Measurements from ENCODE around the gene EPHB2.
"Not testable (repeated sequence)": the region's sequence is repeated elsewhere in the genome, so short reads cannot be mapped to it uniquely, and the experiment has no call there.

Gene EPHB2

DNA sequence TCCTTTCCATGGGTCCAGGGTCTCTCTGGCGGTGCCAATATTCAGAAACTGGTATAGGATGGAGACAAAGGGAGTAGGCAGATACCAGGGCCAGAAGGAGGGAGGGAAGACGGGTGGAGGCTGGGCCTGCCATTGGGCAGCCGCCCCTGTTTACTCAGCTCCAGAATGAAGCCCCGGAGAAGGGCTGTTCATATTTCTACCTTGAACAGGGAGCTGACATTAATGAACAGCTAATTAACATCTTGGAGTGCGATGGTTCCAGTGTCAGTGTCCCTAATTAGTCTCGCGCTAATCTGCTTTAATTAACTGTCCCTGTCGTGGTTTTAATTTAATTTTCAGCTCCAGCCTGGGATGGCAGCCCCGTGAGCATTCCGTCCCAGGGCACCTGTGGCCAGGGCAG, 113.8 kb downstream of the EPHB2 start:
- DNase-seq, result no peak

DNA sequence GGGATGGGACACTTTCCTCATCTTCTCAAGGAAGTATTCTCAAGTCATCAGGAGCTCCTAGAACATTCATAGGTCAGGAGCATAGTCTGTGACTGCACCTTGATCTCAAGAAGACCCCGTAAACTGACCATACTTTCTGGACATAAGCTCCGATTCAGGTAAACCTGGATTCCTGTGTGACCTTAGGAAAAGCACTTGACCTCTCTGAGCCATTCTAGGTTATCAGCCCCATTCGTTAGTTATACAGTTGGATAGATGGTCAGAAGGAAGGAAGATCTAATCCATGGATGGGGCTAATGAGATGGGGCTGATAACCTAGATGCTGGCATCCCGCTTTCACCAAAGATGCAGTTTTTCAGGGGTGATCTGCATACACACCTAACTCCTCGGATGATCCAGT, 114.3 kb downstream of the EPHB2 start:
- no peak for DNase-seq

DNA sequence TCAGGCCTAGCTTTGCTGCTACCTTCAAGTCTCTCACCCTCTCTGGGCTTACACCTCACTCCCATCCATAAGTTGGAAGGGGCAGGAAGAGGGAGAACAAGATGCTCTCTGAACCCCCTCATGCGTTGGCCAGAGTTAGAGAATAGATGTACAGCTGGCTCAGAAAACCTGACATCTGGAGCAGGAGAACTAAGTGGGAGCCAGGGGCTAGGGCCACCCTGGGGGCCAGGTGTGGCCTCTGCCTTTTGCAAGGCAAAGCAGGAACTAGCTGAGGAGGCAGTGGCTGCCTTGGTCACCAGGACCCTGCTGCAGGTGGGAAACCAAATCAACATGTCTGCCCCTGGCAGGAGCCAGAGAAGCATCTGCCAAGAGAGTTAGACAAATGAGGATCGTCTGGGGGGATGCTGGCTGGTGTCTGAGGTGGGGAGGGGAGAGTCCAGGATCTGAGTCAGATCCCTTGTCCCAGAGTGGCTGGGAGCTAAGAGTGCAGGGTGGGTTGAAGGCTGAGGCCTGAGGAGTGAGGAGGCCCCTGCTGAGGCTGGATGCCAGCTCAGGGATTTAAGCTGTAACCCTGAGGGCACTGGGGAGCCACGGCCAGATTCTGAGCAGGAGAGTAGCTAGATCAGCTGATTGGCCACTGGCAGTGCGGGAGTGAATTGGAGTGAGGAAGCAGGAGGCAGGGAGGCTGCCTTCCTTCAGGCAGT, 115.0 kb downstream of the EPHB2 start:
- DNase-seq, result no peak

DNA sequence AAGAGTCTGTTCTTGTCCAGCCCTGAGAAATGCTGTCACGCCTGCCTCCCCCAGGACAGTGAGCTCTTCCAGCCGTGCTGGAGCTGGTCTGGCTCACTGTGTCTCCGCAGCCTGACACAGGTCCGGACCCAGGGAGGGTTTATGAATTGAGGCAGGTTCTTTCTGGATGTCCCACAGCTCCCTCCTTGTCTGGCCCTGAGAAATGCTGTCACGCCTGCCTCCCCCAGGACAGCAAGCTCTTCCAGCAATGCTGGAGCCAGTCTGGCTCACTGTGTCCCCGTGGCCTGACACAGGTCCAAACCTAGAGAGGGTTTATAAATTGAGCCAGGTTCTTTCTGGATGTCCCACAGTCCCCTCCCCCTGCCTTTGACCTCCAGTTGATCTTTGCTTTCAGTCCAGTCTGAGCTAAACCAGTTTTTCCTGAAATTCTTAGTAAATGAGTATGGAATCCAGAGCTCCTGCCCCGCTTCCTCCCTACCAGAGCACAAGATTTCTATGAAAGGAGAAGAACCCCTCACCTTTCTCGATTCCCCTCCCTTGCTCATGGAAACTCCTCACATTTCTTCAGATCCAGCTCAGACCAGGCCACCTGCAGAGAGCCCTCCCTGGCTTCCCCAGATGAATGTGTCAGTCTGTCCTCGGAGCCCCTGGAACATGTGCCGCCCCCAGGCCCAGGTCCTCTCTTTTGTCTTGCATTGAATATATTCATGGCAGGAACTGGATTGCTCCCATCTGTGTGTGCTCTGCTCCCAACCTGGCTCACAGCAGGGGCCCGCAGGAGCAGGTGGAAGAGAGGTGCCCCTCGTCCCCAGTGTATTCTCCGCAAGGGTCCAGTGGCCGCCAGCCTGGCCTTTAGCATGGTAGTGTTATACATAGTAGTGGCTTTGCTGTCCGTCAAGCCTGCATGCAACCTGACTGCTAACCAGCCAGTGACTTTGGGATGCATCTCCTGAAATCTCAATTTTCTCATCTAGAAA, 116.3 kb downstream of the EPHB2 start:
- DNase-seq, result no peak

DNA sequence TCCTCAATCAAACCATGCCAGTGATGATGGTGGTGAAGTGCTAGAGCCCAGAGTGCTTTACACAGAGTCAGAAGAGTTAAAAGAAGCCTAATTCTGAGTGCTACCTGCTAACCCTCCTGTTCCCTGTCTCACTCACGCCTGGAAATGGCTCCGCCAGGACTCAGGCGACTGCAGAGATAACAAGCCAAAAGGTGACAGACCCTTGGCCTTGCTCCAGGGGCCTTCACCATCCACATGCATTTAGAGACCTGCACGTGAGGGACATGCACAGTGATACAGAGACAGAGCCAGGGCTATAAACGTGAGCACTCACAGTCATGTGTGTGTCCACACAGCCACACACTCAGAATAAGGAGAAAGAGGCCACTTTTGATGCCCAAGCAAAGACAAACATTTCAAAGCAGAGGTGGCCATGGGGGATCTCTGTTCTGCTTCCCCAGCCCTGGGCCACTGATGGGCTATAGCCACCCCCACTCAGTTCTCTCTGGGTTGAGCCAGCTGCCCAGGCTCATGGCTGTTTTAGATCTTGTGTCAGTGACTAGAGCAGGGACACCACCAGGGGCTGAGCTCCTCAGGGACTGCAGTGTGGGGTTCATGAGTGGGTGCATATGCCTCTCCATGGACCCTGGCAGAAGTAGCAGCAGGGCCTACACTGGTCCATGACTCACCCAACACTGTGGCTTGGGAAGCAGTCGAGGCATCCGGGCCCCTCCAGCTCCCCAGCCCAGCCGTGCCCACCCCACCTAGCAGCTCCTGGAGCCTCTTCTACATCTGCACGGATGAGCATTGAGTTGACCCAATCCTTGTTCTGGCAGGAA, 117.2 kb downstream of the EPHB2 start:
- no peak for DNase-seq

DNA sequence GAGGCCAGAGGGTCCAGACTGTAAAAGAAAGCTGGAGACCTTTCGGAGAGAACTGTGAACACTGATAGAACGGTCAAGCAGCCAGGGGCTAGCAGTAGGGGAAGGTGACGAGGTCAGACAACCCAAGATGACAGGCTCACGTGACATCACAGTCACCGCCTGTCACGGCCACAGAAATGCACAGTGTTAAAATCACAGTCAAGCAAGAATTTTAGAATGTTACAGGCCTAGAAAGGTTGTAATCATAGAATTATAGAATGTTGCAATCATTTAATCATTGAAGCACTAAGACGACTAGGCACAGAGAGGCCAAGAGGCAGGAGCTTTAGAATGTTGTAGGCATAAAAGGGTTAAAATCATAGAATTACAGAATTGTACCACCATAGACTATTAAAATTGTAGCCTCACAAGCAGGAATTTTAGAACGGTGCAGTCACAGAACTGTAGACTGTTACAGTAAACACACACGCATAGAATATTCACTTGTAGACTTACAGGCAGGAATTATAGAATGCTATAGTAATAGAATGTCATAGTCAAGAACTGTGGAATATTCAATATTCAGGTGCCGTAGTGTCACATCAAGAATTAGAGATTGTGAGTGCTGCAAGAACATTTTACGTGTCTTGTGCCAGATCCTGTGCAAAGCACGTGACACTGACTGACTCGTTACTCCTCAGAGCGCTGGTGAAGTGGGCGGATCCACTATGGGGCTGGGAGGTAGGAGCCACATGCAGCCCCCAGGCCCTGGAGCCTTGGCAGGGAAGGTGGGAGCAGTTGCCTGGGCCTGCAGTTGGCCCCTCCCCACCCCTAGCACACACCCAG, 118.1 kb downstream of the EPHB2 start:
- DNase-seq, result no peak

DNA sequence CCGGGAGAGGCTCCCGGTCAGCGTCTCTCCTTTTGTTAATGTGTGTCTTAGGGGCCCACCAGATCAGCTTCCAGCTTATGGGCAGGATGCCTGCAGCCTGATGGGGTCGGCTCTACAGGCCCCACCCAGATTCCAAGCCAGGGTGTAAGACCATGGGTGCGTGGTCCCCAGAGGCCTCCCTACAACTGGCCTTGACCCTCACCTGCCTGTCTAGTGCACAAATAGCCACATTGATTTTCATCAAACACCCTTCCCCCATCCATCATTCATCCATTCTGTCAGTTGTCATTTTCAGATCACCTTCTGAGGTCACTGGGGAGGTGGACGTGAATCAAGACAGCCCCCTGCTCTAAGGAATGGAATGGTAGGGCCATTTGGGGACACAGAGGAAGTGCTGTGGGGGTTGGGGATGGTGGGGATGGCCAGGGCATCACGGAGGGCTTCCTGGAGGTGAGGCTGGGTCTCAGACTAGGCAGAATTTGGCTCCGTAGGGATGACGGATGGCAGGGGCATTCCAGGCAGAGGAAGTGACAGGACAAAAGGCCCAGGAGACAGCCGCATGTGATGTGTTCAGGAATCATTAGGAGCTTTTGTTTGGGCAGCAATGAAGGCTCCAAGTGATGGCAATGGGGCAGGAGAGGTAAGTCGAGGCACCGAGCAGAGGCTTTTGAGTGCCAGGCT, 118.8 kb downstream of the EPHB2 start:
- DNase-seq, result no peak

DNA sequence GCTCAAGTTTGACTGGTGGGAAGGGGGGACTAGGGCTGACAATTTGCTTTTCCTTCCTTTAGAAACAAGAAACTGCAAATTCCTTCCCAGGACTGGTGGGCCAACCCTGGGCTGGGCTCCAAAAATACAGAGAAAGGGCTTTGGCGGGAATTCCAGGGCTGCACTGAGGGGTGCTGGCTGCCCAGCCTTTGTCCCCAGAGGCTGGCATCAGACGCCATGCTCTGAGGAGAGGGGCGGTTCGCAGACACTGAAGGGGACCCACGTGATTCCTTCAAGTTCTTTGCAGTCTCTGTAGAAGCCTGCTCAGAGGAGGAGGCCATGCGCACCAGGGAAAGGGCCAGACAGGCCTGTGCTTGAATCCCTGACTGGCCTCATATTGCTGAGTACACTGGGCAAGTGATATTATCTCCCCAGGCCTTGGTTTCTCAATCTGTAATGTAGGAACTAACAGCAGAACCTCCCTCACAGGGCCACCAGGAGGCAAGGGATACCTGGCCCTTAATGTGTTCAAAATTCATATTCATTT, 119.5 kb downstream of the EPHB2 start:
- DNase-seq, result no peak

DNA sequence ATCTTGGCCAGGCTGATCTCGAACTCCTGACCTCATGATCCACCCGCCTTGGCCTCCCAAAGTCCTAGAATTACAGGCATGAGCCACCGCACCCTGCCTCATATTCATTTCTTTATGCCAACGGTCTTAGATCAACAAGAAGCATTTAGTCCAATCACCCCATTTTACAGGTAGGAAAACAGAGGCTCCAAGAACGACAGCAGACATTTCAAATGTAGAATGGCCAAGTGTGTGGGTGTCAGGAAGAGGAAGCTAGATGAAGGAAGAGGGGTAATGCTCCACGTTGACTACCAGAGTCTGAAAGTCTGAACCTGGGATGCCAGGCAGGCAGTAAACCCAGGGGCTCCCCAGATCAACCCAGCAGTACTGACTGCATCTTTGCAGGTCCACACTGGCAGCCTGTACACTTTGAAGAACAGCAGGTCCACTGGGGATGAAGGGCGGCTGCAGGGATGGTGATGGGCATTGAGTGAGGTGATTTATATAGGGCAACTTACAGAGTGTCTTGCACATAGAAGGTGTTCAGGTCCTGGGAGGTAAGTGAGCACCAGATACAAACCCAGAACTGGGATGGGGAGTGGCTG, 120.2 kb downstream of the EPHB2 start:
- no peak for DNase-seq

DNA sequence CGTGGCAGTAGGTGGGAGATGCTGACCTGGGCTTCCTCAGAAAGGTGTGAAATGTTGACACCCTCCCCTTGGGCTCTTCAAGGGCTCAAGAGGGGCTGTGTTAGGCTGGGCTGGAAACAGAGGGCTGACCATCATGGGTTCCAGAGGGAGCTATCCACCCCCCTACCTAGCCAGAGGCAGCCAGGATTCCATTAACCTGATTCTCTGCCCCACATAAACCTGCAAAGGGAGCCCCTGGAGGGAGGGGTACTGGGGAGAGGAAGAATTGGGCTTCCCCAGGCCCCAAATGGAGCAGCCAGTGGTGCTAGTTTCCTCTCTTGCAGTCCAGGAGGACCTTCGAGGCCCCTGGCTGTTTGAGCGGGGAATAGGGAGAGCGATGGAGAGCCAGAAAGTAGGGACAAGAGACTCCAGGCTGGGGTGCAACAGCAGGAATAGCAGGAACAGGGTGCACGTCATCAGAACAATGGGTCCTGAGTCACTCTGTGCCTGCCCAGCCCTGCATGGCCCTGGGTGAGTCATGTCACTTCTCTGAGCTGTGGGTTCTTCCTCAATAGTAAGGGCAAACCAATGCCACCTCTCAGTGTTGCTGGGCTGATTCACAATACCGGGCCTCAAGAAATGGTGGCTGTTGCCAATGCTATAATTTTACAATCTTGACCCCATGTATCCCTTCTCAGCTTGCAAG, 121.2 kb downstream of the EPHB2 start:
- DNase-seq, result peak; percentile 83 to 88

DNA sequence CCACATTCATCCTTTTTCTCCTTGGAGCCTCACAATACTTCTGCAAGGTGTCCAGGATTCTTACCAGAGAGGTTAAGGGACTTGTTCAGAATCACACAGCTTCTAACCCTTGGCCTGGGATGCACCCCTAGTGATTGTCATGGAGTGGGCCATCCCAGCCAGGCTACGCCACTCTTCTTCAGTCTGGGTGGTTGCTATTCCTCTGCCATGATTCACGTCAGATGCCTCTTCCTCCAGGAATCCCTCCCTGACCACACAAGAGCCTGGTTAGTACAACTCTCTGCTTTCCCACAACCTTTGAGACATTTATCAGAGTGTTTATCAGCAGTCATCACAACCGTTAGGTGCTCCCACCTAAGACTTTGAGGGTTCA, 121.8 kb downstream of the EPHB2 start:
- peak in 1 of 2 experiments; percentile 65 for DNase-seq

DNA sequence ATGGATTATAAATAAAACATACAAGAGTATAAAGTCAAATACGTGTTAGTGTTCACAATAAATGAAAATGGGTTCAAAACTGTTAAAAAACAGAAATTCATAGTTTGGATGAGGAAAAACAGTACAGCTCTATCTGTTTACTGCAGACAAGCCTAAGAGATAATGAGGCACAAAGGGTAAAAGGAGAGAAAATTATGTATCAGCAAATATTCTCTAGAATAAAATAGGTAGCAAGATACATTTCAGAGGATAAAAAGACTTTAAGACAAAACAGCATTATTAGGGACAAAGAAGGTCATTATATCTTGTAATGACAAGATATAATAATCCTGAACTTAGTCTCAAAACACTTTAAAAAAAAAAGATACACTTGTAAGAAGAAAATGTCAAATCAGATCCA, 123.1 kb downstream of the EPHB2 start:
- no peak for DNase-seq

DNA sequence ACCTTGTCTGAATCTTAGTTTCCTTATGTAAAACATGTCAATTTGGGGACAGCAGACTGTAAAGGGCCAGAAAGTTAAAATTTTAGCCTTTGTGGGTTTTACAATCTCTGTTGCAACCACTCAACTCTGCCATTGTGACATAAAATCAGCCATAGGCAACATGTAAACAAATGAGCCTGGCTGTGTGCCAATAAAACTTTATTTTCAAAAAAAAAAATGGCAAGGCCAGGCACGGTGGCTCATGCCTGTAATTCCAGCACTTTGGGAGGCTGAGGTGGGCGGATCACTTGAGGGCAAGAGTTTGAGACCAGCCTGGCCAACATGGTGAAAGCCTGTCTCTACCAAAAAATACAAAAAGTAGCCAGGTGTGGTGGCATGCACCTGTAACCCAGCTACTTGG, 123.8 kb downstream of the EPHB2 start:
- DNase-seq, result not testable (repeated sequence)

DNA sequence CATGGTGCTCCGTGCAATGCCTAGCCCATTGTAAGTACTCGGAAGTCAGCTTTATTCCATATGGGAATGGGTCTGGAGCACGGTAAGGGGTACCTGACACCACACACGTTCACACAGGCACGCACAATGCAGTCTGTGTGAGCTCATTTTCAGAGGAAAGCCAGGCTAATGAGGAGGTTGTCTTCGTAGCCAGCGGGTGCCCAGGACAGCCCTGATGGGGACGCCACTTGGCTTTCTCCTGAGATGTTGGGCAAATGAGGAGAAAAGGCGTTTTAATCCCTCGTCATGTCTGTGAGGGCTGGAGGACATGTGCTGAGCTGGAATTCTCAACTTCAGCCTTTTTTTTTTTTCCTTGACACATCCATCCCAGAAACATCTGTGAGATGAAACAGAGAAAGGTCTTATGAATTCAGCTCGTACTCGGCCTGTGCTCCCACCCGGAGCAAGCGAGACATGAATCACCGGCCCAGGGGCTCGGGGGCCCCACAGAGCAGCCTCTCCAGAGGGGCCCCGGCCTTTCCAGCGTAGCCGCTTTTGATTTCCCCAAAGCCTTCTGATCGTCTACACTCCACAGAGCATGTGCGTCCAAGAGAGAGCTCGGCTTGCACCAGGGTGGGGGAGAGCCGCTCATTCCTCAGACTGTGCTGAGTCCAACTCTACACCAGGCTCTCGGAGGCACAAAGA, 125.1 kb downstream of the EPHB2 start:
- DNase-seq, result no peak

DNA sequence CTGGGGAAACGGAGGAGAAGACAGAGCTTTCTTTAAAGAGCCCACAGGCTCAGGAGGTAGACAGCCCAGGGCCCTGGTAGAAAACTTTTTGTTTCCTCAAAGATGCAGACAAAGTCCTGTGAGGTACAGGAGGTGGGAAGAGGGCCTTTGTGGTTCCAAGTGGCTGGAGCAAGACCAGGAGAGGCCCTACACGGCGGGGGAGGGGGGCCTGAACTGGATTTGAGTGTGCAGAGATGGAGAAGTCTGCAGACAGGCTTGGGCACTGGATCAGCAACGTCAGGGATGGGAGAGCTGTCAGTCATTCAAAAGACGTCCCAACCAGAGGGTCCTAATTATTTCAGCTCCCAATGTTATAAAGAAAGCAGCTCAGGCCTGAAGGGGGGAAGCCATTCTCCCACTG, 126.2 kb downstream of the EPHB2 start:
- no peak for DNase-seq

DNA sequence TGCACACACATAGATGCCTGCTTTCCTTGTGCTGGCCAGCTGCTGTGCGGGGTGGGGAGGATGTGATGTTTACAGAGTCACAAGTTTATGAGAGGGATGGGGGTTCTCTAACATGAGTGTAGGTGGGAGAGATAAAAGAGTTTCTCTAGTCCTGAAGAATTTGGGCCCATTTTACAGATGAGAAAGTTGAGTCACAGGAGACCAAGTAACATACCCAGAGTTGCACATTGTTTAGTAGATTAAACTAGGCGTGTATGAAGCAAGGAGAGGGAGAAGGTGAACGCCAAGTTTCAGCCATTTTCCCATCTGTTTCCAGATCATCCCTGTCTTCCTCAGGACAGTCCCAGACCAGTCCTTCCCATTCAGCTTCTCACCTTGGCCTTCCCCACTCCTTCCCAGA, 126.7 kb downstream of the EPHB2 start:
- no peak for DNase-seq

DNA sequence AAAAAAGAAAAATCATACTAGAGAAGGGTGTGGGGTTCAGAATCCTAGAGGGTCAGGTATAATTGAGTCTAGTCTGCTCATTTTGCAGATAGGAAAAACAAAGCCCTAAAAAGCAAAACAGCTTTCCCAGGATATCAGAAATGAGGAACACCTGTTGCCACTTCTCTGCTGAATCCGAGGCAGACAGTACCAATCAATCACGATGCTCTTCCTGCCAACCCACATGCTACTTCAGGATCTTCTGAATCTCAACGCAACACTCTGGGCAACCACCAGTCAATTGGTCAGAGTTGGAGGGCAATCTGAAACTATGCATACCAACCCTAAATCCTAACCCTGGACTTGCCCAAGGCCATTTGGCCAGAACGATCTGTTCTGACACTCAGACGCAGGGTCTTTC, 128.3 kb downstream of the EPHB2 start:
- DNase-seq, result no peak

DNA sequence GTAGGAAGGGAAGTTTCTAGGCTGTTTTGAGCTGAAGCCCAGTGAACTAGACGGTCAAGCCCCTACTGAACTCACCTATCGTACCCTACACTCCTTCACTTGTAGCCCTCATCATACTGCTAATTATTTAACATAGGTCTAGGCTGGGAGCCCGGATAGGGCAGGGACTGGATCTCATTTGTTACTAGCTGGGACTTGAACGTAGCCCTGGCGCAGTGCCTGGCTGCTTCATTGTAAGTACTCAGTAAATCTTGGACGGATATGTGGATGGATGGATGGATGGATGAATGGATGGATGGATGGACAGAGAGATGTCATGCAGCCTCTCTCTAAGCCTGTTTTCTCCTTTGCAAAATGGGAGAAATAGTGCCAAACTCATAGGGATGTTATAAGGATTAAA, 129.2 kb downstream of the EPHB2 start:
- no peak for DNase-seq

DNA sequence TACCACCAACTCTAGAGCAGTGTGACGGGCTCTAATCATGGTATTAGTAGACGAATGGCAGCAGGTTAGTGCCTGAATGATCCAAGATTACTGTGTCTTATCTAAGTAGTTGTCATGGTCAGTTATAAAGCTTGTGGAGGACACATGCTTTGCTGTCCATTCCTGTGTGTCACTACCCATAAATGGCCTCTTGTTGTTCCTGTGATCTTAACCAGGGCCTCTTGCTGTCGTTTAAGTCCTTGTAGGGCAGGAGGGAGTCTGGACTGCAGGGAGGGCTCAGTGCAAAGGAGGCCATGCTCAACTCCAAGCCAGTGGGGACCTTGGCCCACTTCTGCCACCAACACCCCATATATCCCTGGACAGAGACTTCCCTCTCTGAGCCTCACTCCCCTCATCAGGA, 130.5 kb downstream of the EPHB2 start:
- no peak for DNase-seq

DNA sequence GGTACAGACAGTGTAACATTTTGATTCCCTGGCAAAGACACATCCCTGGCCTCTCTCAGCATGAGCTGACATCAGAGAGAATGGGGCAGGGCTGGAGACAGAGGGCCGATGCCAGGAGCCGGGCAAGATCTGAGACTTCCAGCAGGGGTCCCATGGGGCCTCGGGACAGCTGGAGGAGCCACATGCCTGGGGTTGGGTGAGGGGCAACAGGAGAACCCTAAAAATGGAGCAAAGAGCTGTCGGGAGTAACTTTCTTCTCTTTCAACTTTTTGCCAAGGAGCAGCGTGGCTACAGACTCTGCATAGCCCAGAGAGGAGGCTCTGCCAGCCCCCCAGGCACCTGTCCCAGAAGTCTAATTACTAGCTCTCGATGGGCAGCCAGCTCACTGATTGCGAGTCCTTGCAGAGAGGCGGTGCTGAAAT, 131.2 kb downstream of the EPHB2 start:
- no peak for DNase-seq
